Panc1 (cell line): ENCODE results near the gene RHBDL1.

Experiments used
- POLR2AphosphoS5 ChIP-seq: IDR thresholded peaks from 2 replicates; pipeline ENCODE4 v1.6.1; 2012; ENCODE audit warnings: mild to moderate bottlenecking, low read depth, low read length, moderate library complexity
- TF ChIP-seq, protein P1 (sequence below): fragments of 450-650 bp; IDR thresholded peaks from 2 replicates; pipeline ENCODE4 v1.5.1; 2017; ENCODE audit warnings: mild to moderate bottlenecking

- TF ChIP-seq POLR2AphosphoS5: no peak
- TF ChIP-seq, protein P1, sequence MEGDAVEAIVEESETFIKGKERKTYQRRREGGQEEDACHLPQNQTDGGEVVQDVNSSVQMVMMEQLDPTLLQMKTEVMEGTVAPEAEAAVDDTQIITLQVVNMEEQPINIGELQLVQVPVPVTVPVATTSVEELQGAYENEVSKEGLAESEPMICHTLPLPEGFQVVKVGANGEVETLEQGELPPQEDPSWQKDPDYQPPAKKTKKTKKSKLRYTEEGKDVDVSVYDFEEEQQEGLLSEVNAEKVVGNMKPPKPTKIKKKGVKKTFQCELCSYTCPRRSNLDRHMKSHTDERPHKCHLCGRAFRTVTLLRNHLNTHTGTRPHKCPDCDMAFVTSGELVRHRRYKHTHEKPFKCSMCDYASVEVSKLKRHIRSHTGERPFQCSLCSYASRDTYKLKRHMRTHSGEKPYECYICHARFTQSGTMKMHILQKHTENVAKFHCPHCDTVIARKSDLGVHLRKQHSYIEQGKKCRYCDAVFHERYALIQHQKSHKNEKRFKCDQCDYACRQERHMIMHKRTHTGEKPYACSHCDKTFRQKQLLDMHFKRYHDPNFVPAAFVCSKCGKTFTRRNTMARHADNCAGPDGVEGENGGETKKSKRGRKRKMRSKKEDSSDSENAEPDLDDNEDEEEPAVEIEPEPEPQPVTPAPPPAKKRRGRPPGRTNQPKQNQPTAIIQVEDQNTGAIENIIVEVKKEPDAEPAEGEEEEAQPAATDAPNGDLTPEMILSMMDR: no peak; the same call in 1 of the 2 replicates
Measured at GRCh38 chr16:658679-659571, 16.5 kb upstream of the RHBDL1 start.
